GM10266 (cell line): ENCODE results near the gene ADD2.

Experiments used
- DNase-seq: peaks from one replicate; pipeline ENCODE4 v3.0.0; 2012; ENCODE audit errors: extremely low spot score
- CTCF ChIP-seq: IDR thresholded peaks from 2 replicates; pipeline ENCODE4 v1.5.1; 2012; ENCODE audit warnings: mild to moderate bottlenecking, low read depth; ENCODE audit not compliant: control insufficient read depth, insufficient read depth; ENCODE audit errors: missing control alignments

ADD2 gene

GRCh38 chr2:70779911-70780545 lies 12.0 kb upstream of the ADD2 start:
- no peak for DNase-seq
- TF ChIP-seq CTCF, result no peak

GRCh38 chr2:70779491-70779890 lies 11.5 kb upstream of the ADD2 start:
- DNase-seq, result no peak

GRCh38 chr2:70778676-70779075 lies 10.7 kb upstream of the ADD2 start:
- no peak for DNase-seq
- TF ChIP-seq CTCF, result no peak

More at GRCh38 chr2:70779491-70779890, 11.5 kb upstream of the ADD2 start:
- TF ChIP-seq CTCF, result no peak

GRCh38 chr2:70777450-70777849 lies 9.4 kb upstream of the ADD2 start:
- TF ChIP-seq CTCF, result no peak
- DNase-seq, result no peak

- DNase-seq, result no peak
- no peak for TF ChIP-seq CTCF
Measured at GRCh38 chr2:70776266-70776665, 8.3 kb upstream of the ADD2 start.

GRCh38 chr2:70775141-70775540 lies 7.1 kb upstream of the ADD2 start:
- no peak for DNase-seq
- no peak for TF ChIP-seq CTCF

- DNase-seq, result no peak
- no peak for TF ChIP-seq CTCF
Measured at GRCh38 chr2:70772486-70773155, 4.6 kb upstream of the ADD2 start.
